Measurements from ENCODE around the gene GPR160.

GPR160 gene

DNA sequence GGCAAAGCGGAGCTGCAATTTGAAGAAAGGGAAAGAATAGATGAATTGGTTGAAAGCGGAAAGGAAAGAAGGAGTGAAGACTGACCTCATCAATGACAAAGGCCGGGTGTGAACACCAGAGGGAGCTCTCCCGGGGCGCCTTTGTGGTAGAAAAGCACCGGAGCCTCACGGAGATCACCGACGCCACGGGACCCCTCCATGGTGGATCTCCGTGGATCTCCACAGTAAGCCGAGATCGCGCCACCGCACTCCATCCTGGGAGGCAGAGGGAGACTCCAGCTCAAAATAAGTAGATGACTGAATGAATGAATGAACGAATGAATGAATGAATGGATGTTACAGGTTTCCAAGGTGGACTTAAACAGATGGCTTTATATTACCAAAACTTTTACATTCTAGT is 25.0 kb downstream of the GPR160 start:
- DNase-seq (ENCODE audit: insufficient read length, low spot score) = no peak
- no peak for FAIRE-seq

DNA sequence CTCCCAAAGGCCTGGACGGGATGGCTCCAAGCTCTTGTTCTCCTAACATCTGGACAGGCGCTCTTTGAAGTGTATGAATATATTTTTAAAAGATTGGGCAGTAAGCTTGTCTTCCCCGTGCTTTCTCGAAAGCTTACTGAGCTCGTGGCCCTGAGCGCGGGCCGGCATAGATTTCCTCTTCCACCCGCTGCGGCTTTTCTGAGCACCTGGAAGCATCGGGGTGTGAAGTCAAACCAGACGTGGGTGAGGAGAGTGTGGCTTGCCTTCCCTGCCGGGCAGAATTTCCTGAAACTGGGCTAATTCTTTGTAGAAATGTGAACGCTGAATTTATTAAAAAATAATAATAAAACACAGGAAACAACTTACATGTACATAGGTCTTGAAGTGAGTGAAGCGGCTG is 25.9 kb downstream of the GPR160 start:
- DNase-seq (ENCODE audit: insufficient read length, low spot score) = no peak
- no peak for FAIRE-seq

DNA sequence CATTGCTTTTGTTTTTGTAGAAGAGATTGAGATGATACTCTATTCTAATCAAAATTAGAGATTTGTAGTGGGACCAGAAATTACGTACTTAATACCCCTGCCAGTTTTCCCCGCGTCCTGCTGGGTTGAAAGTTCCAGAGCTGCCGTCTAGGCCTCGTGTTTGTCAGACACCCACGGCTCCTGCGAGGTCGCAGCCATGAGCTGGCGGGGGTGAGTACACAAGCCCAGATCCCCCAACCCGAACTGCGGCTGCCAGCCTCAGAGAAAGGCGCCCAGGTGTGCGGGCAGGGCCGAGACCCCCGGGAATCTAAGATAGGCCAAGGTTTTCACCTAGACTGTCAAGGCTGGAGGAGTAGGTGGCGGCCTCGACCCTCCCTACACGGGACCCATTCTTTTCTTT is 26.3 kb downstream of the GPR160 start:
- no peak for DNase-seq (ENCODE audit: insufficient read length, low spot score)
- FAIRE-seq = no peak

DNA sequence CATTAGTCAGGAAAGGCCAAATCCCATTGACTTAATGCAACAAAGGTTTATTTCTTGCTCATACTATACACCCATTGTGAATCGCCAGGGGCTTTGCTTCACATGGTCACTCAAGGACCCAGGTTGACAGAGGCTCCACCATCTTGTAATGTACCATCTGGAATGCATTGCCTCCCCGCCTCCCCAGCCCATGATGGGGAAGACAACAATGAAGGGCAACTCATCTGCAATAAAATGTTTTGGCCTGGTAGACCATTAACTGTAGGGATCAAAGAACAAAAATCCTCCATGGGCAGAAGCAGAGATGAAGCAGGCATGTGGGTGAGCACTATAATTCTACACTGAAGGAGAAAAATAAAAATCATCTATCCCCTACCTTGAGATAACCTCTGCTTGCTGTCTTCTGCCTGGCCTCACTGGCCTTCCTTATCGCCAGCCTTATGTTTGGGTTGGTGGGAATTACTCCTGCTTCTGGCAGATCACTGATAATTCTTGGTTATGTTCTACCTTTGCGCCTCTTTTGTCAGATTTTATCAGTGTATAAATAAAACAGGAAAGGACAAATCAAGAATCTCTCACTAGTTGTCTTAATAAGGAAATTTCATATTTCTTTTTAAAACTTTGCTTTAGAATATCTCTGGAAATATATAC is 37.8 kb downstream of the GPR160 start:
- FAIRE-seq (no peak), DNase-seq (ENCODE audit: insufficient read length, low spot score) (no peak)

DNA sequence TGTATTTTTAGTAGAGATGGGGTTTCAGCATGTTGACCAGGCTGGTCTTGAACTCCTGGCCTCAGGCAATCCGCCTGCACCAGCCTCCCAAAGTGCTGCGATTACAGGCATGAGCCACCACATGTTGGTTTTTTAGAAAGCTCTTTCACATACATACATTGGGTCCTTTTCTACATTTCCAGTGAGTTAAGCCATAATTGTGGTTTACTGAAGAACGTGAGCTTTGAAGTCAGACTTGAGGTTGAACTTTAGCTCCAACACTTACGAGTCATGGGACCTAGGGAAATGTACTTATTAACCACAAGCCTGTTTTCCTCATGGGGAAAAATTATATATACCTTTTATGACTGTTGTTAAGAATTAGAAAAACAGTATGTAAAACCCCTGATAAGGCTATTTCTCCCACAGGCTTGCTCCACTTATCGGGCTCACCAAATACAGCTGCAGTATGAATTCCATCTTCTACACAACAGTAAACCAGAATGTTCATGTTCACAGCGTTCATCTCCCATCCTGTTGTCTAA is 39.0 kb downstream of the GPR160 start:
- no peak for DNase-seq (ENCODE audit: insufficient read length, low spot score)
- FAIRE-seq = no peak

DNA sequence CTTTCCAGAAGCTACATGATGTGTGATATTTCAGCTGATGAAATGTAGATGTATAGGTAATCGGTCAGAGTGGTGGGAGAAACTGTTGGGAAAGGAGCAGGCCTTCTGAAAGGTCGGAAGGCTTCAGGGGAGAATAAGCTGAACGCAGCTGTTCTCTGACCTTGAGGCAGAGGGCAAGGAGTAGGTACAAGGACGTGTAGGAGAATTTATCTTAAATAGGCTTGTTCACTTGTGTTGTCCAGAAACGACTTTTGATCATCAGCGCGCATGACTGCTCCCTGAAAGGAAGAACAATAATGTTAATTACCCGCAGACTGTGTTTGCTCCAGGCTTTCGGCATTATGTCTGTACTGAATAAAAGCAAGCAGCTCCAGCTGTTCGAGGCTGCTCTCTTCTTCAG is 39.6 kb downstream of the GPR160 start:
- DNase-seq (ENCODE audit: insufficient read length, low spot score) (no peak), FAIRE-seq (no peak)

DNA sequence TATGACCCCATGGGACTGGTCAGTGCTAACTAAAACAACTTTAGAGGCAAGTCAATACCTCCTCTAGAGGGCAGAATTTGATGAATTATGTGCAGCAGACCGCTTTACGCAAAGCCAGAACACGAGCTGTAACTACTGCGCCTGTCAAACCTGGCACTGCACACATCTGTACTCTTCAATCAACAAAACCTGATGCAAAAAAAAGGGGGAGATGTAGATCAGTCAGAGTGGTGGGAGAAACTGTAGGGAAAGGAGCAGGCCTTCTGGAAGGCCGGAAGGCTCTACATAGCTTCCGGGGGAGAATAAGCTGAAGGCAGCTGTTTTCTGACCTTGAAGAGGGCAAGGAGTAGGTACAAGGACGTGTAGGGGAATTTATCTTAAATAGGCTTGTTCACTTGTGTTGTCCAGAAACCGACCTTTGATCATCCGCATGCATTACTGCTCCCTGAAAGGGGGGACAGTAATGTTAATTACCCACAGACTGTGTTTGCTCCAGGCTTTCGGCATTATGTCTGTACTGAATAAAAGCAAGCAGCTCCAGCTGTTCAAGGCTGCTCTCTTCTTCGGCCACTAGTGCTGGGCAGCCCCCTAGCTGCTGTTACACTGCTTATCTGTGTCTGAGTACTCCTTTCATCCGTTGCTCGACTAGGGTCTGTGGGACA is 41.0 kb downstream of the GPR160 start:
- FAIRE-seq (no peak), DNase-seq (ENCODE audit: insufficient read length, low spot score) (no peak)

DNA sequence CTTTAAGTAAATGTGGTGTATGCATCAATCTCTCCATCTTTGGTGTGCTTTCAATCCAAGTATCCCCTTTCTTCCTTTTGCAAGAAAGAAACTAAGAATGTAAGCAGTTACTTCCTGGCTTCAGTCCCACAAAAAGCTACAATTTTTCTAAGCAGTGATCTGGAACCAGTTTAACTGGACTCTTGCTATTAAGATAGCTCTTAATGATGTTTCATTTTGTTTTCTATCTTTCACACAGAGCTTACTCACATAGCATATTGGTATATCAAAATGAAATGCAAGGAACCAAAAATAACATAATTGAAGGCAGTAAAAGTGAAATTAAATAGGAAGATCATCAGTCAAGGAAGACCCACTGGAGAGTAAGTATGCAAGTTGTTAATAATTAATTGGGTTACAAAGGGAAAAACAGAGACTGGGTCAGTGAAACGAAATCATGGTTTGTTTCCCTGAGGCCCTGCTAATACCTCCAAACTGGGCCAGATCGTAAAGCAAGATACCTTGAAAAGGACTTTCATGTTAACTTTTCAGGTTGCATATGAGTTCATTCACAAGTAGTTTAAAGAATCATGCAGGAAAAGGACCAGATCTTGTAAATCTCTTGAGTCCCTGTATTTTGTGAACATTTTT is 41.9 kb downstream of the GPR160 start:
- peak; percentile 4 for FAIRE-seq
- DNase-seq (ENCODE audit: insufficient read length, low spot score) = no peak

DNA sequence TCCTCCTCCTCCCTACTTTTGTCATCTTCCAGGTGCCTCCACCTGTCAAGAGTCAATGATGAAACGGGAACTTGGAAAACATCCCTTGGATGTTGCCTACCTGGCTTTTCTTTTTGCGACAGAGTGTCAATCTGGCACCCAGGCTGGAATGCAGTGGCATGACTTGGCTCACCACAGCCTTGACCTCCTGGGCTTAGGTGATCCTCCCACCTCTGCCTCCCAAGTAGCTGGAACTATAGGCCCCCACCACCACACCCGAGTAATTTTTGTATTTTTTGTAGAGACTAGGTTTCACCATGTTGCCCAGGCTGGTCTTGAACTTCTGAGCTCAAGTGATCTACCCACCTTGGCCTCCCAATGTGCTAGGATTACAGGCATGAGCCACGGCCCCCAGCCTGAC is 42.8 kb downstream of the GPR160 start:
- DNase-seq (ENCODE audit: insufficient read length, low spot score) (no peak), FAIRE-seq (no peak)

DNA sequence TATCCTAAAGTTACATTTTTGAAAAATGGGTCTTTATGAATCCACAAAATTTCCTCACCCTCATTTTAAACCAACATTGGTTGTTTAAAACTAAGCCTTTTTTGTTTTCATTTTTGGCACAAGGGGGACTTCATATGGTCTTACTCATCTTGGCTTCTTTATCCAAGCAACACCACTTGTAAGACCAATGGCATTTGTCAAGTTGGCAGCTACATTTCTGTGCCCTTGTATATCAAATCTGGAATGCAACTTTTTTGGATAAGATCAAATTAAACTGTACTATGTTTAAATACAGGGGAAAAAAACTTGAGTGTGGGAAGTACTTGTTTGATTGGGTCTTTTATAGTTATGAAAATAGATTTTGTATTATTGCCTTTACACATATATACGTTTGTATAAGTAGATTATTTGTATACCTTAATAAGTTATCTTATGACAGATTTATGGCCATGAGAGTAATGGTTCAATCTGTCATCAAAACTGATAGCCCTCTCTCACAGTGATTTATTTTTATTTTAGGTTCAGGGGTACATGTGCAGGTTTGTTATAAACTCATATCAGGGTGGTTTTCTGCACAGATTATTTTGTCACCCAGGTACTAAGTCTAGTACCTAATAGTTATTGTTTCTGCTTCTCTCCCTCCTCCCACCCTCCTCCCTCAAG is 43.4 kb downstream of the GPR160 start:
- no peak for DNase-seq (ENCODE audit: insufficient read length, low spot score)

DNA sequence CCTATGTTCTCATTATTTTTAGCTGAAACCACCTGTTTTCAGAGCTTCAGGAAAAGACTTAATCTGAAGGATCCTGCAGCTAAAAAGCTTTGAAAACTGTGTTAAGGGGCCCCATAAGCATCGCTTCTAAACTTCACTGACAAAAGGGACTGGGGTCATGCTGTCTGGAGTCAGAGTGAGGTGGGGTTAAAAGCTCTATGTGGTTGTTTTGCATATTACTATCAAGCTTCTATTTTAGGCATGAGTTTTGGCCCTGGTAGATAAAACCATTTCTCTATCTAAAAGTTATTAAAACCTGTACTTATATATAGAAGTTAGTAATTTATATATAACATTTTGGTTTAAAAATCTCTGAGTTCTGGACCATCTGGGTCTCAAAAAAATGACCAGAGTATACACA is 45.5 kb downstream of the GPR160 start:
- no peak for FAIRE-seq

More for the DNA sequence above, 43.4 kb downstream of the GPR160 start:
- FAIRE-seq = no peak

DNA sequence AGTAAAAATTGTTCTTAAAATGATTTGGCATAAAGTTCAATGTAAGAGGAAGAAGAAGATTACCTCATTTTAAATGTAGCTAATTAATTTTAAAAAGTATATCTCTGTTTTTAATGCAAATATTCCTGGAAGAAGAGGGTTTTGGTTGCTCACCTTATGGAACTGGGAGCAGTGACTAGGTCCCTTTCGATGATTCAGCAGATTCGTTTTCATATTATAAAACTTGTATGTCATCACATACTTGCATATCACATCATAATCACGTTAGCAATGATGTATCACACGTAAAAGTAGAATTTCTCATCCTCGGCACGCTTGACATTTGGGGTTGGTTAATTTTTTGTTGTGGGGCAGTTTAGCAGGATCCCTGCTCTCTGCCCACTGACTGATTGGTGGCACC is 47.6 kb downstream of the GPR160 start:
- no peak for DNase-seq (ENCODE audit: insufficient read length, low spot score)
- FAIRE-seq = no peak

More for the DNA sequence above, 45.5 kb downstream of the GPR160 start:
- DNase-seq (ENCODE audit: insufficient read length, low spot score) = no peak

DNA sequence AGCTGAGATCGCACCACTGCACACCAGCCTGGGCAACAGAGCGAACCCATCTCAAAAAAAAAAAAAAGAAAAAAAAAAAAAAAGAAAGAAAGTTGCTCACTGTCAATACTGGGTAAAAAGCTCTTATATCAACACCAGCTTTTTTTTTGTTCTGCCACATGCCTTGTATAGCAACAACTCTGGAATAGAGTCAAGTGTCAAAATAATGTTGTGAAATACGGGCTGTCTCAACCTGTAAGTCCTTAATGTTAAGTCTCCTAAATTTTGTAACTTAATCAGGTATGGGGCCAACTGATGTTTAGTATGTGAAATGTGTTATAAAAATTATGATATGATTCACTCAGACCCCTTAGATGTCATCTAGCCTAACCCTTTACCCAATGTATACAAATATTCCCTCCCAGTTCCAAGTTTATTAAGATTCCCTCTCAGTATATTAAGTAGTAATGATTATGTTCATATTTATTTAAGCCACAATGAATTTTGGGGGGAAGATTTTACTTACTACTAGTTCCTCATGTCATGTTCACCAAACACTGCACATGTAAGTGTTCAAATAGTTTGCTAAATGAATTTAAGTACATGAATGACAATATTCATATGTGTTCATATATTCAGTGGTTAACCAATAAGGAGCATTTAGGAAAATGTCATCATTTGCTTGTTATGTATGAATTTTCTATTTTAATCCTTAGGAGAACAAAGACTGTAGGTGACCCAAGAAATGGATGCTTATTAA is 52.2 kb downstream of the GPR160 start:
- no peak for DNase-seq (ENCODE audit: insufficient read length, low spot score)
- no peak for FAIRE-seq

DNA sequence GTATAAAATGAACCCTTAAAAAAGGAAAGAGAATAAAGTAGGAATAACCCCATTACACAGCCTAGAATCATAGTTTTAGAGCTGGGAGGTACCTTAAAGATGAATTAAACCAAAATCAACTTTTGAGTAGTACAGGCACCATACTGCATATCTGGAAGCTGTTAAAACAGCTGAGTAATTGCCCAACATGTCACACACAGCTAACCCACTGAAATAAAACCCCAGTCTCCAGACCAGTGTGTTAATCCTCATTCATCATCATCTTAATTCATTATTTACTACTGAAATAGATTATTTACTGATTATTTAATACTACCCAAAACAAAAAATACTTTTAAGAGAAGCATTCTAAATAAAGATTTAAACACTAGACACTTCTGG is 52.8 kb downstream of the GPR160 start:
- FAIRE-seq = no peak
- DNase-seq (ENCODE audit: insufficient read length, low spot score) = no peak

DNA sequence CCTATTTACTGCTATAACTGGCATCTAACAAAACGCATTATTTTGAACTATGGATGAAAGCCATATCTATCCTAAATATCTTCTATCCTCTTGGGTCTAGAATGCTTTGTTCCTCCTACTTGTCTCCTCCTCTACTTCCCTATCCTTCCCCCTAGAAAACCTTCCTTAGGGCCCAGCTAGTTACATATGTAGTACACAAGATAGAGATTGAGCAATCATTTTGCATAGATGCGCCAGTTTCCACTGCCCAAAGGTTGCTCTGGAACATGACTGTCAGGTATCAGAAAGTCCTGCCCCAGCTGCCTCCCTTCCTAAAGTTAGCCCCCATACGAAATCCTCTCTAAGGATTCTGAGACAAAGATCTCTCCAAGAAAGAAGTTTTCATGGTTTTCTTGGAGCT is 55.1 kb downstream of the GPR160 start:
- FAIRE-seq (no peak), DNase-seq (ENCODE audit: insufficient read length, low spot score) (no peak)

DNA sequence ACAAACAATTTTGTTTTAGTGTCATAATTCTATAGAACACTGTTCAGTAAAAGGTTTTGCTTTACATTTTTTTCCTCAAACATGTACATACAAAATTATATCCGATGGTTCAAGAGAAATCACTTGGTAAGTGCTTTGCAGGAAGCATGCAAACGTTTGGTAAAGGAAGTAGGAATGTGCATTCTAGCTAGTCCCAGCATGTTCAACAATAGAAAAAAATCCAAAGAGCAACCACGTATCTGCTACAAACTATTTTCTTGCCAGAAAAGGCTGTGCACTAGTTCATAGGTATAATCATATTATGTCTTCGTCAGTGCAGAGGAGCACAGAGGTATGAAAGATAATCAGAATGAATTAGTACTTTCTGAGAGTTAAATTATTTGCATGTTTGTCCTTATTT is 58.0 kb downstream of the GPR160 start:
- no peak for DNase-seq (ENCODE audit: insufficient read length, low spot score)
- FAIRE-seq = no peak

DNA sequence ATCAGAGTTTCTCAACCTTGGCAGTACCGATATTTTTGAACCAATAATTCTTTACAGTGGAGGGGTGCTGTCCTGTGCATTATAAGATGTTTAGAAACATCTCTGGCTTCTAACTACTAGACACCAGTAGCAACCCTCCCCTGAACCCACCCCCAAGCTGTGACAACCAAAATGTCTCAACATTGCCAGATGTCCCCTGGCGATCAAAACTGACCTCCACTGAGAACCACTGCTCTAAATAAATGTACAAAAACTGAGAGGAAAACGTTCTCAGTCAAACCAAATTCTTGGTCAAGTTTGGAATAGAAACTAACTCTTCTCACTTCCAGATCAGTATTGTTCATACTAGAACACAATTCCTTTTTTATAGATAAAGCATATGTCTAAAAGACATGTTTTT is 58.5 kb downstream of the GPR160 start:
- FAIRE-seq (peak; percentile 26), DNase-seq (ENCODE audit: insufficient read length, low spot score) (no peak)

DNA sequence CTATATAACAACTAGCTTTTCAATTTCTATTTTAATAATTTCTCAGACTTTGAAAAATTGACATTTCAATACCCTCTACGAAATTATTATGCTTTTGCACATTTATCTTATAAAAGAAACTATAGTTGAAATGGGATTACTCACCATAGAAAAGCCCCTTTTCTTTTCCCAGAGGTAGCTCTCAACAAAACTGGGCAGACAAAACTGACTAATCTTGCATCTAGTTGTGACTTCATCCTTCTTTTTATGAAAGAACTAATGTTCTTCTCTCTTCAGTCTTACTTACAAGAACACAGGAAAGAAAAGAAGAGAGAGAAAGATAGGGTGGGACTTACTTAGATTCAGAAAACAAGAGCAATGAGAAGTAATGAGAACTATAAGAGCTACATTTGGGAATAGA is 61.0 kb downstream of the GPR160 start:
- DNase-seq (ENCODE audit: insufficient read length, low spot score) (no peak), FAIRE-seq (peak; percentile 65)

DNA sequence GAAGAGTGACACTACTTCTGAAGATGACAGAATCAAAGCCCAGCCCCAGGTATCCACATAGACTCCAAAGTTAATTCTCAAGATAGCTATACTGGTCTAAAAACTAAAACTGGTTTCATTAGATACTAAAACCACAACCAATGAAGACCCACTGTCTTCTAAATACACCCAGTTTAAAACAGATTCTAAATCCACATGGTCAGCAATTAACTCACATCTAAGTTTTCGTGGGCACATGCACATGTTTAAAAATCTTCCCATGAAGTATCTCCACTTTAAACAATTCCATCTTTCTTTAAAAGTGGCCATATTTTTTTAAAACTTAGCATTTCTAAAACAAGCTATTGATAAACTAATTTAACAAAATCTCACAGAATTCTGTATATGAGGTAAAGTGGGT is 63.1 kb downstream of the GPR160 start:
- no peak for DNase-seq (ENCODE audit: insufficient read length, low spot score)
- FAIRE-seq = no peak

DNA sequence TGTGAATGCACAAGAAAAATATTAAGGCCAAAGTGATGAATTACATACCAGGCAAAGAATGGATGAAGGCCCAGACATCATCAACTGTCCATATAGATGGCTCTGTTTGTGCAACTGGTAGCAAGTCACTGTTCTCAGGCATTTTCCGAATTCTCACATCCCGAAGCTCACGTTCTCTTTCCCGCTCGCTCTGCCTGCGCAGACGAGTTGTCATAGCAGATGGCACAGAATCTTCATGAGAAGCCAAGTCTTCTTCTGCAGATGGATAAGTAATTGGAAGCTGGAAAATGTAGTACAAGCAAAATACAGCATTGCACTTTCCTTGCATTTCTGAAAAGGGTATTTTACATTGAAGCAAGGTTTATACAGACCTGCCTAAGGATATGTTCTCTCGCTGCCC is 64.6 kb downstream of the GPR160 start:
- DNase-seq (ENCODE audit: insufficient read length, low spot score) (no peak), FAIRE-seq (no peak)

DNA sequence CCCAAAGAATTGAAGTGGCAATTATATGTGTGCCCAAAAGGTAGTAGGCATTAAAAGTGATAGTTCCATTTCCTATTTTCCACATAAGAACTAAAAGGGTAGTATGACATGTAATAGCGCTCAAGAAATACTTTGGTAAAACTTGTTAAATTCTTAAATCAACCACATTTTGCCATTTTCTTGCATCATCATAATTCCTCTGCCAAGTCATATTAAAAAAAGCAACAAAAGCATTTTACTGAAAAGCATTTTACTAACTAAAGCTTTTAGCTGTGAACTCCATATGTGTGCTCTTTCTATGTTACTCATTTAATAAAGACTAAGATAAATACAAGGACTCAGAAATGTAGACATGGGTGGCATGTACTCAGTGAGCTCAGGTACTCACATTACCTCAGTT is 70.1 kb downstream of the GPR160 start:
- no peak for FAIRE-seq
- no peak for DNase-seq (ENCODE audit: insufficient read length, low spot score)

Data from GM19239 (cell line).